ENCODE data around the gene CCR3.

DNA sequence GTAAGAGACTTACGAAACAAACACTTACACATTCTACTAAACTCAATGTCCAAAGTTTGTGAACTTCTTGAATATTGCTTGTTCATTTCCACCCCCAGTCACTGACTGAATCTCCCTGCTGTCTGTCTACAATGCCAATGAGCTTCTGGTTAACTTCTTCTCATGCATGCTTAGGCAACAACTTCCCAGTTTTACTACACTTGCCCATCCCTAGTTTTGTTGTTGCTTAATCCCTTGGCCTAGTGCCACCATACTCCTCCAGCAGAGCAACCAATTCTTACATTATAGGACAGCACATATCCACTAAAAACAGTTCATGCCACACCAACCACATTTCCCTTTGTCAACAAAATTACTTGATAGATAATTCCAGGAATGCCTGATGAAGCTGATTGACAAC is 70.7 kb downstream of the CCR3 start:
- TF ChIP-seq, protein P1, sequence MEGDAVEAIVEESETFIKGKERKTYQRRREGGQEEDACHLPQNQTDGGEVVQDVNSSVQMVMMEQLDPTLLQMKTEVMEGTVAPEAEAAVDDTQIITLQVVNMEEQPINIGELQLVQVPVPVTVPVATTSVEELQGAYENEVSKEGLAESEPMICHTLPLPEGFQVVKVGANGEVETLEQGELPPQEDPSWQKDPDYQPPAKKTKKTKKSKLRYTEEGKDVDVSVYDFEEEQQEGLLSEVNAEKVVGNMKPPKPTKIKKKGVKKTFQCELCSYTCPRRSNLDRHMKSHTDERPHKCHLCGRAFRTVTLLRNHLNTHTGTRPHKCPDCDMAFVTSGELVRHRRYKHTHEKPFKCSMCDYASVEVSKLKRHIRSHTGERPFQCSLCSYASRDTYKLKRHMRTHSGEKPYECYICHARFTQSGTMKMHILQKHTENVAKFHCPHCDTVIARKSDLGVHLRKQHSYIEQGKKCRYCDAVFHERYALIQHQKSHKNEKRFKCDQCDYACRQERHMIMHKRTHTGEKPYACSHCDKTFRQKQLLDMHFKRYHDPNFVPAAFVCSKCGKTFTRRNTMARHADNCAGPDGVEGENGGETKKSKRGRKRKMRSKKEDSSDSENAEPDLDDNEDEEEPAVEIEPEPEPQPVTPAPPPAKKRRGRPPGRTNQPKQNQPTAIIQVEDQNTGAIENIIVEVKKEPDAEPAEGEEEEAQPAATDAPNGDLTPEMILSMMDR (conservative IDR thresholded peaks at IDR 0.05; ENCODE audit: low read depth in 2 of 2) = no peak
- TF ChIP-seq EZH2 (IDR thresholded peaks at IDR 0.05; ENCODE audit: low read depth, unreplicated experiment) = no peak
- TF ChIP-seq, protein P2, sequence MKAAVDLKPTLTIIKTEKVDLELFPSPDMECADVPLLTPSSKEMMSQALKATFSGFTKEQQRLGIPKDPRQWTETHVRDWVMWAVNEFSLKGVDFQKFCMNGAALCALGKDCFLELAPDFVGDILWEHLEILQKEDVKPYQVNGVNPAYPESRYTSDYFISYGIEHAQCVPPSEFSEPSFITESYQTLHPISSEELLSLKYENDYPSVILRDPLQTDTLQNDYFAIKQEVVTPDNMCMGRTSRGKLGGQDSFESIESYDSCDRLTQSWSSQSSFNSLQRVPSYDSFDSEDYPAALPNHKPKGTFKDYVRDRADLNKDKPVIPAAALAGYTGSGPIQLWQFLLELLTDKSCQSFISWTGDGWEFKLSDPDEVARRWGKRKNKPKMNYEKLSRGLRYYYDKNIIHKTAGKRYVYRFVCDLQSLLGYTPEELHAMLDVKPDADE (IDR thresholded peaks at IDR 0.05) = no peak
- no peak for TF ChIP-seq POLR2AphosphoS5 (IDR thresholded peaks at IDR 0.05; ENCODE audit: low read depth)
- TF ChIP-seq NANOG (IDR thresholded peaks at IDR 0.05; ENCODE audit: borderline replicate concordance) = no peak
- TF ChIP-seq, protein P3, sequence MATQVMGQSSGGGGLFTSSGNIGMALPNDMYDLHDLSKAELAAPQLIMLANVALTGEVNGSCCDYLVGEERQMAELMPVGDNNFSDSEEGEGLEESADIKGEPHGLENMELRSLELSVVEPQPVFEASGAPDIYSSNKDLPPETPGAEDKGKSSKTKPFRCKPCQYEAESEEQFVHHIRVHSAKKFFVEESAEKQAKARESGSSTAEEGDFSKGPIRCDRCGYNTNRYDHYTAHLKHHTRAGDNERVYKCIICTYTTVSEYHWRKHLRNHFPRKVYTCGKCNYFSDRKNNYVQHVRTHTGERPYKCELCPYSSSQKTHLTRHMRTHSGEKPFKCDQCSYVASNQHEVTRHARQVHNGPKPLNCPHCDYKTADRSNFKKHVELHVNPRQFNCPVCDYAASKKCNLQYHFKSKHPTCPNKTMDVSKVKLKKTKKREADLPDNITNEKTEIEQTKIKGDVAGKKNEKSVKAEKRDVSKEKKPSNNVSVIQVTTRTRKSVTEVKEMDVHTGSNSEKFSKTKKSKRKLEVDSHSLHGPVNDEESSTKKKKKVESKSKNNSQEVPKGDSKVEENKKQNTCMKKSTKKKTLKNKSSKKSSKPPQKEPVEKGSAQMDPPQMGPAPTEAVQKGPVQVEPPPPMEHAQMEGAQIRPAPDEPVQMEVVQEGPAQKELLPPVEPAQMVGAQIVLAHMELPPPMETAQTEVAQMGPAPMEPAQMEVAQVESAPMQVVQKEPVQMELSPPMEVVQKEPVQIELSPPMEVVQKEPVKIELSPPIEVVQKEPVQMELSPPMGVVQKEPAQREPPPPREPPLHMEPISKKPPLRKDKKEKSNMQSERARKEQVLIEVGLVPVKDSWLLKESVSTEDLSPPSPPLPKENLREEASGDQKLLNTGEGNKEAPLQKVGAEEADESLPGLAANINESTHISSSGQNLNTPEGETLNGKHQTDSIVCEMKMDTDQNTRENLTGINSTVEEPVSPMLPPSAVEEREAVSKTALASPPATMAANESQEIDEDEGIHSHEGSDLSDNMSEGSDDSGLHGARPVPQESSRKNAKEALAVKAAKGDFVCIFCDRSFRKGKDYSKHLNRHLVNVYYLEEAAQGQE (IDR thresholded peaks at IDR 0.05; ENCODE audit: unreplicated experiment) = no peak
- TF ChIP-seq, protein P4, sequence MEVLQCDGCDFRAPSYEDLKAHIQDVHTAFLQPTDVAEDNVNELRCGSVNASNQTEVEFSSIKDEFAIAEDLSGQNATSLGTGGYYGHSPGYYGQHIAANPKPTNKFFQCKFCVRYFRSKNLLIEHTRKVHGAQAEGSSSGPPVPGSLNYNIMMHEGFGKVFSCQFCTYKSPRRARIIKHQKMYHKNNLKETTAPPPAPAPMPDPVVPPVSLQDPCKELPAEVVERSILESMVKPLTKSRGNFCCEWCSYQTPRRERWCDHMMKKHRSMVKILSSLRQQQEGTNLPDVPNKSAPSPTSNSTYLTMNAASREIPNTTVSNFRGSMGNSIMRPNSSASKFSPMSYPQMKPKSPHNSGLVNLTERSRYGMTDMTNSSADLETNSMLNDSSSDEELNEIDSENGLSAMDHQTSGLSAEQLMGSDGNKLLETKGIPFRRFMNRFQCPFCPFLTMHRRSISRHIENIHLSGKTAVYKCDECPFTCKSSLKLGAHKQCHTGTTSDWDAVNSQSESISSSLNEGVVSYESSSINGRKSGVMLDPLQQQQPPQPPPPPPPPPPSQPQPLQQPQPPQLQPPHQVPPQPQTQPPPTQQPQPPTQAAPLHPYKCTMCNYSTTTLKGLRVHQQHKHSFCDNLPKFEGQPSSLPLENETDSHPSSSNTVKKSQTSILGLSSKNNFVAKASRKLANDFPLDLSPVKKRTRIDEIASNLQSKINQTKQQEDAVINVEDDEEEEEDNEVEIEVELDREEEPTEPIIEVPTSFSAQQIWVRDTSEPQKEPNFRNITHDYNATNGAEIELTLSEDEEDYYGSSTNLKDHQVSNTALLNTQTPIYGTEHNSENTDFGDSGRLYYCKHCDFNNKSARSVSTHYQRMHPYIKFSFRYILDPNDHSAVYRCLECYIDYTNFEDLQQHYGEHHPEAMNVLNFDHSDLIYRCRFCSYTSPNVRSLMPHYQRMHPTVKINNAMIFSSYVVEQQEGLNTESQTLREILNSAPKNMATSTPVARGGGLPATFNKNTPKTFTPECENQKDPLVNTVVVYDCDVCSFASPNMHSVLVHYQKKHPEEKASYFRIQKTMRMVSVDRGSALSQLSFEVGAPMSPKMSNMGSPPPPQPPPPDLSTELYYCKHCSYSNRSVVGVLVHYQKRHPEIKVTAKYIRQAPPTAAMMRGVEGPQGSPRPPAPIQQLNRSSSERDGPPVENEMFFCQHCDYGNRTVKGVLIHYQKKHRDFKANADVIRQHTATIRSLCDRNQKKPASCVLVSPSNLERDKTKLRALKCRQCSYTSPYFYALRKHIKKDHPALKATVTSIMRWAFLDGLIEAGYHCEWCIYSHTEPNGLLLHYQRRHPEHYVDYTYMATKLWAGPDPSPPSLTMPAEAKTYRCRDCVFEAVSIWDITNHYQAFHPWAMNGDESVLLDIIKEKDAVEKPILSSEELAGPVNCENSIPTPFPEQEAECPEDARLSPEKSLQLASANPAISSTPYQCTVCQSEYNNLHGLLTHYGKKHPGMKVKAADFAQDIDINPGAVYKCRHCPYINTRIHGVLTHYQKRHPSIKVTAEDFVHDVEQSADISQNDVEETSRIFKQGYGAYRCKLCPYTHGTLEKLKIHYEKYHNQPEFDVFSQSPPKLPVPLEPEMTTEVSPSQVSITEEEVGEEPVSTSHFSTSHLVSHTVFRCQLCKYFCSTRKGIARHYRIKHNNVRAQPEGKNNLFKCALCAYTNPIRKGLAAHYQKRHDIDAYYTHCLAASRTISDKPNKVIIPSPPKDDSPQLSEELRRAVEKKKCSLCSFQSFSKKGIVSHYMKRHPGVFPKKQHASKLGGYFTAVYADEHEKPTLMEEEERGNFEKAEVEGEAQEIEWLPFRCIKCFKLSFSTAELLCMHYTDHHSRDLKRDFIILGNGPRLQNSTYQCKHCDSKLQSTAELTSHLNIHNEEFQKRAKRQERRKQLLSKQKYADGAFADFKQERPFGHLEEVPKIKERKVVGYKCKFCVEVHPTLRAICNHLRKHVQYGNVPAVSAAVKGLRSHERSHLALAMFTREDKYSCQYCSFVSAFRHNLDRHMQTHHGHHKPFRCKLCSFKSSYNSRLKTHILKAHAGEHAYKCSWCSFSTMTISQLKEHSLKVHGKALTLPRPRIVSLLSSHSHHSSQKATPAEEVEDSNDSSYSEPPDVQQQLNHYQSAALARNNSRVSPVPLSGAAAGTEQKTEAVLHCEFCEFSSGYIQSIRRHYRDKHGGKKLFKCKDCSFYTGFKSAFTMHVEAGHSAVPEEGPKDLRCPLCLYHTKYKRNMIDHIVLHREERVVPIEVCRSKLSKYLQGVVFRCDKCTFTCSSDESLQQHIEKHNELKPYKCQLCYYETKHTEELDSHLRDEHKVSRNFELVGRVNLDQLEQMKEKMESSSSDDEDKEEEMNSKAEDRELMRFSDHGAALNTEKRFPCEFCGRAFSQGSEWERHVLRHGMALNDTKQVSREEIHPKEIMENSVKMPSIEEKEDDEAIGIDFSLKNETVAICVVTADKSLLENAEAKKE (CRISPR knock-in tag; IDR thresholded peaks at IDR 0.05) = no peak
